ENCODE data around the gene AGBL4. TPM values are rescaled to one million over a fixed set of nuclear protein-coding genes. Genes with fewer than 3 reads are reported as not detected.
A peak's percentile ranks its signal among the peaks of the same experiment; 100 is the strongest.

Gene AGBL4
- total RNA-seq, 1 experiment from 2014 or later, result not detected

DNA sequence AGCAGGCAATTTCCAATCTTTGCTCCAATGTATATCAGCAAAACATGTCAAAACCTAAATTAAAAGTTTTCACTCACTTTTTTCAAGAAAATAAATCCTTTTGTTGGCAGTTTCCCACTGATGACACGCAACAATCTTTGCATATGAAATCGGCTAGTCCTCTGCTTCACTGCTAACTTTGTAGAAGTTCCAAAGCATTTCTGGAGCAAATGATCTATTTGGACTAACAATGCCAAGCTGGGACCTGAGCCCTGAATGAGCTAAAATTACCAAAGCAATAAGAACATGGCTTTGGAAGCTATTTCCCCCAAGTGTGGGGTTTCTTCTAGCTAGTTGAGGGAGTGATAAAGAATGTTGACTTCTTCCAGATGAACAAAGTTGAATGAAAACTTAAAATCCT is 1252.2 kb downstream of the AGBL4 start:
- no peaks in the 10 kb centered on the region for H3K36me3 ChIP-seq (ENCODE audit: control insufficient read depth, insufficient read depth, low read length)
- Mint-ChIP-seq H3K4me3 (ENCODE audit: unreplicated experiment) (no peak overlapping the region), H3K27ac (ENCODE audit: unreplicated experiment) (no peak overlapping the region), H3K9me3 (ENCODE audit: unreplicated experiment) (peaks cover 10% of the 10 kb centered on the region), H3K27me3 (ENCODE audit: insufficient read depth, unreplicated experiment) (peaks cover 3% of the 10 kb centered on the region), H3K4me1 (ENCODE audit: low read depth, unreplicated experiment) (peaks cover 23% of the 10 kb centered on the region), H3K36me3 (ENCODE audit: insufficient read depth, unreplicated experiment) (no peaks in the 10 kb centered on the region)
- TF ChIP-seq, protein P1, sequence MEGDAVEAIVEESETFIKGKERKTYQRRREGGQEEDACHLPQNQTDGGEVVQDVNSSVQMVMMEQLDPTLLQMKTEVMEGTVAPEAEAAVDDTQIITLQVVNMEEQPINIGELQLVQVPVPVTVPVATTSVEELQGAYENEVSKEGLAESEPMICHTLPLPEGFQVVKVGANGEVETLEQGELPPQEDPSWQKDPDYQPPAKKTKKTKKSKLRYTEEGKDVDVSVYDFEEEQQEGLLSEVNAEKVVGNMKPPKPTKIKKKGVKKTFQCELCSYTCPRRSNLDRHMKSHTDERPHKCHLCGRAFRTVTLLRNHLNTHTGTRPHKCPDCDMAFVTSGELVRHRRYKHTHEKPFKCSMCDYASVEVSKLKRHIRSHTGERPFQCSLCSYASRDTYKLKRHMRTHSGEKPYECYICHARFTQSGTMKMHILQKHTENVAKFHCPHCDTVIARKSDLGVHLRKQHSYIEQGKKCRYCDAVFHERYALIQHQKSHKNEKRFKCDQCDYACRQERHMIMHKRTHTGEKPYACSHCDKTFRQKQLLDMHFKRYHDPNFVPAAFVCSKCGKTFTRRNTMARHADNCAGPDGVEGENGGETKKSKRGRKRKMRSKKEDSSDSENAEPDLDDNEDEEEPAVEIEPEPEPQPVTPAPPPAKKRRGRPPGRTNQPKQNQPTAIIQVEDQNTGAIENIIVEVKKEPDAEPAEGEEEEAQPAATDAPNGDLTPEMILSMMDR (IDR thresholded peaks at IDR 0.05; ENCODE audit: insufficient read depth in 1 of 2, low read depth in 1 of 2, low read length in 1 of 2, severe bottlenecking in 1 of 2, unreplicated experiment in 1 of 2), result no peak
- TSS peak; percentile 47 for BruUV-seq (replicated peaks)
- ChIA-PET CTCF (no interaction called here), POLR2A (no interaction called here)
- no peaks in the 10 kb centered on the region for H3K9me3 ChIP-seq
- H3K4me1 ChIP-seq, result peaks cover 11% of the 10 kb centered on the region
- H3K4me3 ChIP-seq (ENCODE audit: low read depth, low read length), result no peak overlapping the region
- no peak for DNase-seq
- intact Hi-C loops (cut with micrococcal nuclease; ENCODE audit: unreplicated experiment), result no loop called here
- no peaks in the 10 kb centered on the region for H3K27me3 ChIP-seq (replicated peaks; ENCODE audit: control insufficient read depth, insufficient read depth, low read length)

GRCh38 chr1:48767975-48768510 is 1255.7 kb downstream of the AGBL4 start:
- DNase-seq, result no peak
- intact Hi-C loops (cut with micrococcal nuclease; ENCODE audit: unreplicated experiment), result no loop called here
- no peaks in the 10 kb centered on the region for H3K36me3 Mint-ChIP-seq (ENCODE audit: insufficient read depth, unreplicated experiment)
- Histone ChIP-seq H3K9me3 (no peaks in the 10 kb centered on the region), H3K4me1 (peaks cover 11% of the 10 kb centered on the region), H3K36me3 (ENCODE audit: control insufficient read depth, insufficient read depth, low read length) (no peaks in the 10 kb centered on the region), H3K27me3 (replicated peaks; ENCODE audit: control insufficient read depth, insufficient read depth, low read length) (no peaks in the 10 kb centered on the region), H3K4me3 (ENCODE audit: low read depth, low read length) (no peak overlapping the region)
- no TSS peak for BruUV-seq (replicated peaks)
- TF ChIP-seq, protein P1 (IDR thresholded peaks at IDR 0.05; ENCODE audit: insufficient read depth in 1 of 2, low read depth in 1 of 2, low read length in 1 of 2, severe bottlenecking in 1 of 2, unreplicated experiment in 1 of 2), result no peak
- peaks cover 18% of the 10 kb centered on the region for H3K9me3 Mint-ChIP-seq (ENCODE audit: unreplicated experiment)
- H3K4me3 Mint-ChIP-seq (ENCODE audit: unreplicated experiment), result no peak overlapping the region
- ChIA-PET POLR2A (no interaction called here), CTCF (no interaction called here)
- H3K27ac Mint-ChIP-seq (ENCODE audit: unreplicated experiment), result no peak overlapping the region
- H3K4me1 Mint-ChIP-seq (ENCODE audit: low read depth, unreplicated experiment), result peaks cover 16% of the 10 kb centered on the region
- H3K27me3 Mint-ChIP-seq (ENCODE audit: insufficient read depth, unreplicated experiment), result no peaks in the 10 kb centered on the region

GRCh38 chr1:48765335-48765734 is 1258.4 kb downstream of the AGBL4 start:
- ChIA-PET POLR2A (no interaction called here), CTCF (no interaction called here)
- Histone ChIP-seq H3K4me1 (no peaks in the 10 kb centered on the region), H3K36me3 (ENCODE audit: control insufficient read depth, insufficient read depth, low read length) (no peaks in the 10 kb centered on the region), H3K4me3 (ENCODE audit: low read depth, low read length) (no peak overlapping the region), H3K27me3 (replicated peaks; ENCODE audit: control insufficient read depth, insufficient read depth, low read length) (no peaks in the 10 kb centered on the region), H3K9me3 (no peaks in the 10 kb centered on the region)
- H3K9me3 Mint-ChIP-seq (ENCODE audit: unreplicated experiment), result peaks cover 18% of the 10 kb centered on the region
- no peaks in the 10 kb centered on the region for H3K36me3 Mint-ChIP-seq (ENCODE audit: insufficient read depth, unreplicated experiment)
- no peak overlapping the region for H3K4me3 Mint-ChIP-seq (ENCODE audit: unreplicated experiment)
- no peak overlapping the region for H3K27ac Mint-ChIP-seq (ENCODE audit: unreplicated experiment)
- peaks cover 6% of the 10 kb centered on the region for H3K4me1 Mint-ChIP-seq (ENCODE audit: low read depth, unreplicated experiment)
- H3K27me3 Mint-ChIP-seq (ENCODE audit: insufficient read depth, unreplicated experiment), result no peaks in the 10 kb centered on the region
- BruUV-seq (replicated peaks), result no TSS peak
- intact Hi-C loops (cut with micrococcal nuclease; ENCODE audit: unreplicated experiment), result no loop called here
- TF ChIP-seq, protein P1 (IDR thresholded peaks at IDR 0.05; ENCODE audit: insufficient read depth in 1 of 2, low read depth in 1 of 2, low read length in 1 of 2, severe bottlenecking in 1 of 2, unreplicated experiment in 1 of 2), result no peak
- no peak for DNase-seq
